Esophagus squamous epithelium (tissue), 4 donors: ENCODE measurements around the gene CHD1L.

Source experiments
- CTCF ChIP-seq, 6 experiments: fragments of 450-650 bp in 4 of 6; fragments of 200-600 bp in 2 of 6; sonication (generic) in 2 of 6; IDR thresholded peaks; one replicate each; pipeline ENCODE4 v1.5.1; 2016 to 2019; ENCODE audit warnings: antibody characterized with exemption in 6 of 6, mild to moderate bottlenecking in 4 of 6, moderate library complexity in 4 of 6
- POLR2A ChIP-seq, 4 donors: fragments of 450-650 bp; IDR thresholded peaks; one replicate each; pipeline ENCODE4 v1.6.1; 2017; ENCODE audit warnings: antibody characterized with exemption in 4 of 4, mild to moderate bottlenecking in 4 of 4, moderate library complexity in 3 of 4

GRCh38 chr1:147210987-147211386, 31.5 kb upstream of the CHD1L start:
- TF ChIP-seq CTCF (IDR thresholded peaks at IDR 0.05), result no peak
- no peak for TF ChIP-seq POLR2A (IDR thresholded peaks at IDR 0.05)
